IMR-90 (cell line): ENCODE measurements around the gene CCDC60. TPM values are rescaled to one million over a fixed set of nuclear protein-coding genes. Genes with fewer than 3 reads are reported as not detected.

Experiments used
- ATAC-seq: fragments of 200-7000 bp; cut with Tn5 transposase; 2 replicates; pipeline ENCODE4 v1.9.1; 2020; ENCODE audit warnings: low read depth, mild to moderate bottlenecking, moderate library complexity
- BruUV-seq: library from RNA; stranded (reverse); fragments of 400-500 nt; replicated peaks from 2 replicates; lab custom pipeline; 2021; lab: Mats Ljungman, UMichigan
- CTCF ChIA-PET: fragments of 300-600 bp; formaldehyde crosslinking; extraction: SDS; loops from one replicate; lab custom pipeline; 2021; ENCODE audit warnings: antibody characterized with exemption; lab: Yijun Ruan, JAX
- POLR2A ChIA-PET: fragments of 300-600 bp; sonication (Branson Sonifier 250); formaldehyde crosslinking; loops from one replicate; lab custom pipeline; 2022; ENCODE audit warnings: antibody characterized with exemption; ENCODE audit not compliant: unreplicated experiment; lab: Charles Lee
- DNase-seq: peaks from one replicate; pipeline ENCODE4 v3.0.0; 2013
- H2AFZ ChIP-seq: replicated peaks from 2 replicates; pipeline ENCODE3; 2013; ENCODE audit warnings: low read length, mild to moderate bottlenecking; ENCODE audit not compliant: poor library complexity
- H2AK5ac ChIP-seq: 2 replicates; pipeline ENCODE4 v1.6.1; 2013; ENCODE audit warnings: low read depth, low read length, inconsistent platforms
- H2AK9ac ChIP-seq: replicated peaks from 2 replicates; pipeline ENCODE3; 2013; ENCODE audit warnings: mild to moderate bottlenecking, low read depth, low read length, moderate library complexity; ENCODE audit not compliant: poor library complexity
- H2BK120ac ChIP-seq: 2 replicates; pipeline ENCODE4 v1.6.1; 2013; ENCODE audit warnings: low read depth, low read length, inconsistent platforms
- H2BK15ac ChIP-seq: 3 replicates; pipeline ENCODE4 v1.6.1; 2013; ENCODE audit warnings: low read depth, low read length, inconsistent platforms
- H2BK20ac ChIP-seq: 2 replicates; pipeline ENCODE4 v1.6.1; 2013; ENCODE audit warnings: low read depth, mild to moderate bottlenecking, inconsistent platforms, low read length, moderate library complexity
- H2BK5ac ChIP-seq: 2 replicates; pipeline ENCODE4 v1.6.1; 2013; ENCODE audit warnings: mild to moderate bottlenecking, low read depth, low read length, inconsistent platforms; ENCODE audit not compliant: poor library complexity, severe bottlenecking
- H3K14ac ChIP-seq: replicated peaks from 2 replicates; pipeline ENCODE4 v1.6.1; 2013; ENCODE audit warnings: low read depth, low read length, inconsistent platforms
- H3K18ac ChIP-seq: 2 replicates; pipeline ENCODE4 v1.6.1; 2013; ENCODE audit warnings: low read depth, low read length, control low read depth
- H3K23ac ChIP-seq: 2 replicates; pipeline ENCODE4 v1.6.1; 2013; ENCODE audit warnings: low read depth, low read length, inconsistent platforms
- H3K27ac ChIP-seq: 2 replicates; pipeline ENCODE4 v1.5.1; 2013; ENCODE audit warnings: mild to moderate bottlenecking, control low read depth, low read length; ENCODE audit not compliant: insufficient read depth
- H3K27me3 ChIP-seq: 2 replicates; pipeline ENCODE4 v1.6.1; 2013; ENCODE audit warnings: low read length; ENCODE audit not compliant: control insufficient read depth, insufficient read depth
- H3K36me3 ChIP-seq: 2 replicates; pipeline ENCODE4 v1.6.1; 2013; ENCODE audit warnings: low read length, mixed read lengths; ENCODE audit not compliant: control insufficient read depth, insufficient read depth
- H3K4ac ChIP-seq: 2 replicates; pipeline ENCODE4 v1.6.1; 2013; ENCODE audit warnings: low read depth, low read length, inconsistent platforms
- H3K4me1 ChIP-seq: 2 replicates; pipeline ENCODE4 v1.6.1; 2013; ENCODE audit warnings: low read length, mixed read lengths; ENCODE audit not compliant: control insufficient read depth, insufficient read depth
- H3K4me2 ChIP-seq: 2 replicates; pipeline ENCODE4 v1.6.1; 2013; ENCODE audit warnings: low read depth, mild to moderate bottlenecking, control low read depth, low read length, moderate library complexity
- H3K4me3 ChIP-seq: 2 replicates; pipeline ENCODE4 v1.5.1; 2013; ENCODE audit warnings: low read depth, mild to moderate bottlenecking, control low read depth, low read length, moderate library complexity; ENCODE audit not compliant: insufficient read depth
- H3K56ac ChIP-seq: 2 replicates; pipeline ENCODE4 v1.6.1; 2013; ENCODE audit warnings: low read length, inconsistent platforms; ENCODE audit not compliant: insufficient read depth; ENCODE audit errors: extremely low read depth
- H3K79me1 ChIP-seq, 2 experiments: 2 replicates each; pipeline ENCODE4 v1.6.1; 2013; ENCODE audit warnings: low read length in 2 of 2, inconsistent platforms in 1 of 2, low read depth in 1 of 2
- H3K9ac ChIP-seq: 2 replicates; pipeline ENCODE4 v1.6.1; 2013; ENCODE audit warnings: low read depth, low read length, control low read depth
- H3K9me1 ChIP-seq: 2 replicates; pipeline ENCODE4 v1.6.1; 2013; ENCODE audit warnings: low read length, inconsistent platforms; ENCODE audit not compliant: insufficient read depth
- H3K9me3 ChIP-seq: 2 replicates; pipeline ENCODE4 v1.6.1; 2013; ENCODE audit warnings: low read length; ENCODE audit not compliant: control insufficient read depth, insufficient read depth
- H4K20me1 ChIP-seq: 2 replicates; pipeline ENCODE4 v1.6.1; 2013; ENCODE audit warnings: low read length, inconsistent platforms; ENCODE audit not compliant: insufficient read depth
- H4K5ac ChIP-seq: 2 replicates; pipeline ENCODE4 v1.6.1; 2013; ENCODE audit warnings: mild to moderate bottlenecking, low read depth, low read length, control low read depth
- H4K8ac ChIP-seq, 2 experiments: 2 replicates each; pipeline ENCODE4 v1.6.1; 2013; ENCODE audit warnings: low read depth in 2 of 2, low read length in 2 of 2, control low read depth in 1 of 2, inconsistent platforms in 1 of 2
- H4K91ac ChIP-seq: 2 replicates; pipeline ENCODE4 v1.6.1; 2013; ENCODE audit warnings: low read depth, low read length, inconsistent platforms; ENCODE audit not compliant: insufficient read depth
- FOS ChIP-seq: fragments of 150-350 bp; IDR thresholded peaks from 2 replicates; pipeline ENCODE4 v1.6.1; 2016; ENCODE audit warnings: low read depth, low read length
- RAD21 ChIP-seq: IDR thresholded peaks from 2 replicates; pipeline ENCODE4 v1.6.1; 2012; ENCODE audit warnings: low read length, improper control_type of control experiment
- RCOR1 ChIP-seq: IDR thresholded peaks from 2 replicates; pipeline ENCODE4 v1.6.1; 2012; ENCODE audit warnings: mild to moderate bottlenecking, low read length, improper control_type of control experiment; ENCODE audit not compliant: insufficient replicate concordance
- USF2 ChIP-seq: fragments of 150-350 bp; IDR thresholded peaks from 2 replicates; pipeline ENCODE4 v1.6.1; 2017; ENCODE audit warnings: mild to moderate bottlenecking, antibody characterized with exemption, low read length, low read depth
- WGBS, 2 experiments: methylation state at CpG; one replicate each; pipeline versions ENCODE4 v1.1.5 to v1.1.7; 2013; ENCODE audit warnings: missing lambda C conversion rate in 2 of 2; ENCODE audit not compliant: insufficient read length in 1 of 2; ENCODE audit errors: extremely low coverage in 2 of 2; 5-methylcytosine and 5-hydroxymethylcytosine counted together
- dilution Hi-C: fragments of 300-500 bp; cut with HindIII; formaldehyde crosslinking; loops from one replicate; pipeline ENCODE4 v1.14.3; 2018; ENCODE audit warnings: low sequenced_read_pairs; ENCODE audit not compliant: unreplicated experiment
- in situ Hi-C: fragments of 300-500 bp; cut with MboI; formaldehyde crosslinking; loops from 3 replicates; pipeline ENCODE4 v1.14.3; 2019; ENCODE audit warnings: low sequenced_read_pairs, inconsistent platforms, mixed read lengths
- intact Hi-C: fragments of 100-400 bp; cut with micrococcal nuclease; formaldehyde crosslinking; loops from 2 replicates; pipeline ENCODE4 v1.10.0; 2022
- polyA plus RNA-seq, 3 experiments: library from polyadenylated mRNA; depleted of rRNA; stranded (reverse); fragments of >200 nt; gene quantifications; 2 replicates each; pipeline ENCODE4 v1.2.3, GENCODE V29; 2012; ENCODE audit warnings: low replicate concordance in 1 of 3
- total RNA-seq: library from RNA; depleted of rRNA; stranded (reverse); fragments of >200 nt; gene quantifications from 2 replicates; pipeline ENCODE4 v1.2.3, GENCODE V29; 2012

Gene CCDC60
- total and polyA plus RNA-seq, 2 of the 4 experiments (the other 2 are of a cell fraction): not detected

DNA sequence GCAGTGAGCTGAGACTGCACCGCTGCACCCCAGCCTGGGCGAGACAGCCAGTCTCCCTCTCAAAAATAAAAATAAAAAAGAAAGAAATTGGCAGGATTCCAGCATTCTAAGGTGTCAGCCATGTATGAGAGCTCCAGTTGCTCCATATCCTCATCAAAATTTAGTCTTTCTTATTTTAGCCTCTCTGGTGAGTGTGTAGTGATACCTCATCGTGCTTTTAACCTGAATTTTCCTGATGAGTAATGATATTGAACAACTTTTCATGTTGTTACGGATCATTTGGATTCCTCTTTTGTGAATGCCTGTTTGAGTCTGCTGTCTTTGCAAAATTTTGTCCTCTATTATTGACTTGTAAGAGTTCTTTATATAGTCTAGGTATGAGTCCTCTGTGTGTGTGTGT, 28.5 kb downstream of the CCDC60 start:
- Histone ChIP-seq H3K27me3 (no peaks in the 10 kb centered on the region), H3K18ac (no peak overlapping the region), H4K91ac (no peak overlapping the region), H3K56ac (no peak overlapping the region), H4K5ac (no peak overlapping the region), H2AK5ac (no peak overlapping the region), H2AFZ (no peak overlapping the region), H3K14ac (no peak overlapping the region), H2BK15ac (no peak overlapping the region), H3K4me3 (no peak overlapping the region), H3K36me3 (no peaks in the 10 kb centered on the region), H2BK120ac (no peak overlapping the region), H2BK20ac (no peak overlapping the region), H3K4ac (no peak overlapping the region), H3K4me1 (no peaks in the 10 kb centered on the region), H3K9ac (no peak overlapping the region), H3K9me1 (no peaks in the 10 kb centered on the region), H4K8ac (no peak overlapping the region), H3K4me2 (no peak overlapping the region), H3K23ac (no peak overlapping the region), H3K27ac (no peak overlapping the region), H4K20me1 (no peaks in the 10 kb centered on the region), H3K9me3 (peaks cover 6% of the 10 kb centered on the region; the same call in 1 of the 2 replicates), H2BK5ac (no peak overlapping the region), H3K79me1 (no peaks in the 10 kb centered on the region), H2AK9ac (no peak overlapping the region)
- dilution Hi-C loops (no loop called here), intact Hi-C loops (no loop called here), in situ Hi-C loops (no loop called here)
- BruUV-seq: no TSS peak
- DNase-seq (no peak), ATAC-seq (no peak)
- TF ChIP-seq RAD21 (no peak), RCOR1 (no peak), FOS (no peak), USF2 (no peak)
- POLR2A ChIA-PET: no interaction called here
- CTCF ChIA-PET: no interaction called here
- WGBS, 2 experiments: no CpG with 5 or more reads among the region's 4 CpGs
